Fibroblast of villous mesenchyme (primary cell): Measurements from ENCODE around the gene KIF1C. TPM values are rescaled to one million over a fixed set of nuclear protein-coding genes. Genes with fewer than 3 reads are reported as not detected.

Source experiments
- DNase-seq: peaks from one replicate; pipeline ENCODE4 v3.0.0-alpha.2; 2010; ENCODE audit warnings: low read depth
- H3K4me3 ChIP-seq: 2 replicates; pipeline ENCODE4 v1.5.1; 2011; ENCODE audit warnings: low read depth, mild to moderate bottlenecking, low read length
- total RNA-seq: library from RNA; depleted of rRNA; stranded (reverse); fragments of >200 nt; gene quantifications from 2 replicates; pipeline ENCODE4 v1.2.3, GENCODE V29; 2012
- TF ChIP-seq, protein P1 (sequence below): IDR thresholded peaks from 2 replicates; pipeline ENCODE4 v1.5.1; 2012; ENCODE audit warnings: low read depth, mild to moderate bottlenecking, low read length; ENCODE audit not compliant: insufficient read depth

KIF1C gene
- total RNA-seq: 50.6 and 56.6 TPM in 2 replicates

DNA sequence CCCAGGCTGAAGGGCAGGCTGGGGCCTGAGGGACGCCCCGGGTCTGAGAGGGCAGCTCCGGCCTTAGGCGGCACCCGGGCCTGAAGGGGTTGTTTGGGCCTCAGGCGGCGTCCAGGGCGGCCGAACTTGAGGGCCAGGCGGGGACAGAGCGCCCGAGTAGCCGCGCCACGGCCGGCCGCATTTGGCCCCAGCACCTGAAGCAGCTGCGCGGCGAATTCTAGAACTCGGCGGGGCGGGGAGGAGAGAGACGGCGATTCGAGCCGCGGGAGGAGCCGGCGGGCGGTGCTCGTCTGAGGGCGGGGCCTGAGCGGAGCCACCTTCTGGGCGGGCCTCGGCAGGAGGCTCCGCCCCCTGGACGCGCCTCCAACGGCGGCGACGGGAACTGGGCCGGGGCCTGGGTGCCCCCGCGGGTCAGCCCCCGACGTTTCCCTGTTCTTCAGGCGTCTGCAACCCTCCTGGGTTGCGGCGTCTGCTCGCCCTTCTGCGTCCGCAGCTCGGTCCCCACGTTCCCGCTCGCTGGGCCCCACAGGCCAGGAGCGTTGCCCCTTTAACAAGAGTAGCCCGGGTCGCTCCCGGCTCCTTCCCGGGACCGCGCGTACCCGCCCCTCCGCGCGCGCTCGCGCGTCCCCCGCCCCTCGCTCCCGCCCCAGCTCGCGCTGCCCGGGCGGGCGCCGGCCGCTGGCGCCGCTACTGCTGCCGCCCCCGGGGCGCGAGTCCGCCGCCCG, at the start of gene KIF1C, which contains the start of gene INCA1:
TSS of gene KIF1C (plus strand) at position 649 of the 725 bp plus-strand sequence. CDS start 2,297 bp downstream, outside the sequence.
TSS of gene INCA1 (minus strand) at position 221 of the 725 bp plus-strand sequence. CDS start 3,085 bp downstream, outside the sequence.
- TF ChIP-seq, protein P1, sequence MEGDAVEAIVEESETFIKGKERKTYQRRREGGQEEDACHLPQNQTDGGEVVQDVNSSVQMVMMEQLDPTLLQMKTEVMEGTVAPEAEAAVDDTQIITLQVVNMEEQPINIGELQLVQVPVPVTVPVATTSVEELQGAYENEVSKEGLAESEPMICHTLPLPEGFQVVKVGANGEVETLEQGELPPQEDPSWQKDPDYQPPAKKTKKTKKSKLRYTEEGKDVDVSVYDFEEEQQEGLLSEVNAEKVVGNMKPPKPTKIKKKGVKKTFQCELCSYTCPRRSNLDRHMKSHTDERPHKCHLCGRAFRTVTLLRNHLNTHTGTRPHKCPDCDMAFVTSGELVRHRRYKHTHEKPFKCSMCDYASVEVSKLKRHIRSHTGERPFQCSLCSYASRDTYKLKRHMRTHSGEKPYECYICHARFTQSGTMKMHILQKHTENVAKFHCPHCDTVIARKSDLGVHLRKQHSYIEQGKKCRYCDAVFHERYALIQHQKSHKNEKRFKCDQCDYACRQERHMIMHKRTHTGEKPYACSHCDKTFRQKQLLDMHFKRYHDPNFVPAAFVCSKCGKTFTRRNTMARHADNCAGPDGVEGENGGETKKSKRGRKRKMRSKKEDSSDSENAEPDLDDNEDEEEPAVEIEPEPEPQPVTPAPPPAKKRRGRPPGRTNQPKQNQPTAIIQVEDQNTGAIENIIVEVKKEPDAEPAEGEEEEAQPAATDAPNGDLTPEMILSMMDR: no peak
- peak; percentile 90 for DNase-seq
- H3K4me3 ChIP-seq: peak within 1 kb of the TSS; percentile 84

DNA sequence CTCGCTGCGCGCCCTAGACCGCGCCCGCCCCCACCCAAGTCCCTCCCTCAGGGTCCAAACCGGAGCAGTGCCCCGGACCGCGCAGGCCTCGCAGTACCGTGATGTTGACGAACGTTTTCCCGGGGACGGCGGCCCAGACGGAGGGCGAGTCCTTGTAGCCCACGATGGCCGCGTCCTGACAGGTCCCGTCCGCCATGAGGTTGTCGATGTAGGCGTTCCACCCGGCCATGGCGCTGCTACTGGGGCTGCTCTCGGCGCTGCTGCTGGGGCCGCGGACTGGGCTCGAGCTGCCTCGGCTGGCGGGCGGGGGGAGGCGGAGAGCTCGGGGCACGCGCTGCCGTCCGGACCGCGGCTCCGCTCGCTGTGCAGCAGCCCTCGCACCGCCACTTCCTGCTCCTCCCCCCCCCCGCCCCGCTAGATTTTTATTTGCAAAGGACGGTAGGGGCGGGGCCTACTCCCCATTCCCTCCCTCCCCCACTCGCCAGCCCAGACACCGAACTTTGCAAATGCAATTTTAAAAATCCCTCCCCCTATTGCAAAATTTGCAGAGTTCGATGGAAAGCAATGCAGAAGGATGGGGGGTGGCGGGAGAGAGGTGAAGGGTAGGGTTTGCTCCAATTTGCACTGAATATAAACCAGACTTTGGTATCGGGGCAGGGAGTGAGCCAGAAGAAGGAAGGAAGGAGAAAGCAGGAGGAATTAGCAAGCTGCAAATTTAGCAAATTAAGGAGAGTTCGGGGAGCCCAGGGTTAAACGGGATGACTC, 49.4 kb upstream of the KIF1C start, which contains the start of gene PFN1:
TSS of gene PFN1 (minus strand) at position 365 of the 765 bp plus-strand sequence. CDS start at position 229, 136 bp downstream.
- peak within 1 kb of the TSS; percentile 98 for H3K4me3 ChIP-seq
- TF ChIP-seq, protein P1: no peak
- peak; percentile 97 for DNase-seq

DNA sequence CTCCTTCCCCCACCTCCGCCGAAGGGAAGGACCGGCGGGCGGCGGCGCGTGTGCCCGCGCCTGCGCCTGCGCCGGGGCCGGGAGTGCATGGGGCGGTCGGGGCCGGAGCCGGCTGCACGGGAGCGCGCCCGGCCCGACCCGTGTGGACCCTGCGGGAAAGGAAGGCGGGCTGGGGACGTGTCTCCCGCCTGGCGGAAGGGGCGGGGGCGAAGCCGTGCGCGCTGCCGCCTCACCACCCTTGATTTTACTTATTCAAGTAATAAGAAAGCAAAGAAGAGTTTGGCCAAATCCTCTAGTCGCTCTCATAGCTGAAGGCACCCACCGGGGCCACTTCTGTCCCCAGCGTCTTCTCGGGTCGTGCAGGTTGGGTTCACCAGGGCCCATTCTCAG, 48.8 kb upstream of the KIF1C start:
- TF ChIP-seq, protein P1: no peak
- H3K4me3 ChIP-seq: peak overlapping the region; percentile 98
- DNase-seq: peak; percentile 91

DNA sequence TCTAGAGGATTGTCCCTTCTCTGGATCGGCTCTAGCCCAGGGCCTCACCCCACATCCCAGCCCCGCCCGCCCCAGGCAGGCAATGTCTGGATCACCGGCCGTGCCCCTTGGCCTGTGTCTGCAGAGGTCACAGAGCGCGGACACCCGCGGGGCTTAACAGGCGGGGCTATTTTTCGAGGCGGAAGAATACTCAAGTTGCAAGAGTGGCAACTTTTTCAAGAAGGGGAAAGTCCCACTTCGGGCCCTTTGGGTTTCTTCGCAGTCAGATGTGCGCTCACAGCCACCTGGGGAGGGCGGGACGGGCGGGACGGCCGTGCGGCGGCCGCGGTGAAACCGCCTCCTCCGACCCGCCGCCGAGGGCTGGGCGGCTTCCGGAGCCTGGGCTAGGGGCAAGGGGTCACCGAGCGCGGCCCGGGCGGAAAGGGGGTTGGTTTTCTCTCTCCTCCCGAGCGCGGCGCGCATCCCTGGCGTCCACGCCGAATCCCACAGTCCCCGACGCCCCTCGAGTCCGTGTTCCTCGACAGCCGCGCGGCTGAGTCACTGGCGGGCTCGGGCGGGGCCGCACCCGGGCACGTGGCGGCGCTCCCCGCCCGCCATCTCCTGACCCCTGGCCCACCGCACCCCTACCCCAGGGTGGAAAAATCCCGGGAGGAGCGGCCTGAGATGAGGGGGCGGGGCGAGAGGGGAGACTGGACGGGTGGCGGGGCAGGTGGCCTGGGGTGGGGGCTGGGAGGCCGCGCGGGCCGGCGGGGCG, 48.3 kb upstream of the KIF1C start:
- TF ChIP-seq, protein P1: no peak
- H3K4me3 ChIP-seq: peak overlapping the region; percentile 98
- DNase-seq: peak; percentile 88

DNA sequence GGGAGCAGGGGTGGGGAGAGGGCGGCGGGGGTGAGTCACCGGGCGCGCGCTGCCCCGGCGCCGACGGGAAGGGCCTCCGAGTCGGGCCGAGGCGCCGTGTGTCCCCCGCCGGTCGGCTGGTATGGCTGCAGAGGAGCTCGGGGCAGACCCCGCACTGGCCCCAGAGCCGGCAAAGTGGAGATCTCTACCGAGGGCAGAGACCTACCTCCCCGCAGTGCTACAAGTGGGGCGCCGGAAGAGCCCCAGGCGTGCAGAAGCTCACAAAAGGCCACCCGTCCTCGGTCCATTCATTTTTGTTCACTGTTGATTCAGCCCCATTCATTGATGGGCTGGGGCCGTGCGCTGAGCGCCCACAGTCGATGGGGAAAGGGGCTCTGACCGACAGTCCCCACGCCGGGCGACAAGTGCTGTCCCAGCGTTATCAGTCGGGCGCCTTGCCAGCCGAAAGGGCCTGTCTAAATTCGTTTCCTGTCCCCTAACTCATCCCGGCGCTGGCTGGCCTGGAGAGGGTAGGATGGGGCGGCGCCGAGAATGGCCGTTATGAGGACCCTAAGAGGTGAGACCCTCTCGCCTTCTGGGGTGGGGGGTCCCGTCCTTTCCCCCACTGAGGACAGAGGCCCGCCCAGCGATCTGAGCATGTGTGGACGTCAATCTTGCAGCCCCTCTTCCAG, 47.5 kb upstream of the KIF1C start:
- H3K4me3 ChIP-seq: peak overlapping the region; percentile 98
- TF ChIP-seq, protein P1: no peak
- peak; percentile 37 for DNase-seq

DNA sequence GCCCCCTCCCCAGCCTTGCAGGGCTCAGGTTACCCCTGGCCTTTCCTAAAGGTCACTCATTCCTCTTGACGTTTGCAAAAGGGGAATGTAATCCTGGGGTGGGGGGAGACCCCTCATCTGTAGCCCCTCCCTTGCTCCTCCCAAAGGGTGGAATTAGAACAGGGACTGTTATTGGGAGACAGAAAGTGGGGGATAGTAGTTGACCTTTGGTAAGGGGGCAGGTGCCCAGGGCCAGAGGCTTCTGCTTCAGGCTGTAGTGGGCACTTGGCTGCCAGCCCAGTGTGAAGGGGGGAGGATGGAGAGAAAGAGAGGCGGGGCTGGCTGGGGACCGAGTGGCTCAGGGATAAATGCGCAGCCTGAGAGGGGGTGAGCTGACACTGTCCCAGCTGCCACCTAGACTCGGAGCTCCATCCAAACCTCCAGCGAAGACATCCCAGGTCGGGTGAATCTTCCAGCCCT, 47.0 kb upstream of the KIF1C start, which contains the start of gene ENO3:
TSS of gene ENO3 (plus strand) at position 374 of the 459 bp plus-strand sequence. CDS start 711 bp downstream, outside the sequence.
- TF ChIP-seq, protein P1: no peak
- H3K4me3 ChIP-seq: peak within 1 kb of the TSS; percentile 56
- DNase-seq: no peak
